ENCODE results near the gene PEX12. TPM values are rescaled to one million over a fixed set of nuclear protein-coding genes. Genes with fewer than 3 reads are reported as not detected.

PEX12 gene
- 1 to 10 TPM; 5.1 to 10.0 (median 8.2) TPM for total RNA-seq

GRCh38 chr17:35578197-35578928 is at the start of gene PEX12:
Gene PEX12, minus strand, starts transcription at chr17:35578571. Its CDS starts 550 bp downstream, at chr17:35578021.
- peak; percentile 73 to 82 for DNase-seq (ENCODE audit: low spot score in 2 of 2)
- H3K36me3 ChIP-seq: no peaks in the 10 kb centered on the region
- H3K27me3 ChIP-seq: no peaks in the 10 kb centered on the region
- peak within 1 kb of the TSS; percentile 83 to 92 for H3K27ac ChIP-seq
- TF ChIP-seq POLR2AphosphoS5 (IDR thresholded peaks at IDR 0.05): peak; percentile 75 to 85 (median 75)
- TF ChIP-seq CTCF (IDR thresholded peaks at IDR 0.05): no peak
- peak; percentile 72 for TF ChIP-seq POLR2A (IDR thresholded peaks at IDR 0.05)
- H3K9me3 ChIP-seq: no peaks in the 10 kb centered on the region
- peak within 1 kb of the TSS; percentile 74 to 81 (median 80) for H3K4me3 ChIP-seq
- intact Hi-C loops (cut with DNase I; ENCODE audit: low total_unique reads): no loop called here
- peaks cover 0 to 6% of the 10 kb centered on the region in 2 donors for H3K4me1 ChIP-seq

- DNase-seq (ENCODE audit: low spot score in 2 of 2): no peak
- Histone ChIP-seq H3K4me1 (no peaks in the 10 kb centered on the region), H3K27me3 (no peaks in the 10 kb centered on the region), H3K27ac (no peak overlapping the region), H3K4me3 (no peak overlapping the region), H3K9me3 (no peaks in the 10 kb centered on the region), H3K36me3 (no peaks in the 10 kb centered on the region)
- intact Hi-C loops (cut with DNase I; ENCODE audit: low total_unique reads): no loop called here
- TF ChIP-seq POLR2A (IDR thresholded peaks at IDR 0.05) (no peak), POLR2AphosphoS5 (IDR thresholded peaks at IDR 0.05) (no peak), CTCF (IDR thresholded peaks at IDR 0.05) (no peak)
Measured at GRCh38 chr17:35627417-35627816, 49.0 kb upstream of the PEX12 start.

GRCh38 chr17:35621768-35622167 is 43.4 kb upstream of the PEX12 start:
- intact Hi-C loops (cut with DNase I; ENCODE audit: low total_unique reads): no loop called here
- no peak overlapping the region for H3K4me3 ChIP-seq
- H3K36me3 ChIP-seq: no peaks in the 10 kb centered on the region
- DNase-seq (ENCODE audit: low spot score in 2 of 2): no peak
- no peaks in the 10 kb centered on the region for H3K4me1 ChIP-seq
- H3K27me3 ChIP-seq: no peaks in the 10 kb centered on the region
- no peak overlapping the region for H3K27ac ChIP-seq
- TF ChIP-seq CTCF (IDR thresholded peaks at IDR 0.05): no peak
- TF ChIP-seq POLR2A (IDR thresholded peaks at IDR 0.05): no peak
- TF ChIP-seq POLR2AphosphoS5 (IDR thresholded peaks at IDR 0.05): no peak
- no peaks in the 10 kb centered on the region for H3K9me3 ChIP-seq

- no peak for DNase-seq (ENCODE audit: low spot score in 2 of 2)
- no peaks in the 10 kb centered on the region for H3K9me3 ChIP-seq
- no peaks in the 10 kb centered on the region for H3K36me3 ChIP-seq
- TF ChIP-seq POLR2A (IDR thresholded peaks at IDR 0.05) (no peak), POLR2AphosphoS5 (IDR thresholded peaks at IDR 0.05) (no peak), CTCF (IDR thresholded peaks at IDR 0.05) (no peak)
- H3K27ac ChIP-seq: no peak overlapping the region
- no peaks in the 10 kb centered on the region for H3K4me1 ChIP-seq
- H3K4me3 ChIP-seq: no peak overlapping the region
- intact Hi-C loops (cut with DNase I; ENCODE audit: low total_unique reads): loop anchor here (5.0 kb wide), 1 partner anchor 39 kb away; no protein-coding TSS in a partner anchor
- H3K27me3 ChIP-seq: no peaks in the 10 kb centered on the region
Measured at GRCh38 chr17:35618628-35619027, 40.3 kb upstream of the PEX12 start.

- no peaks in the 10 kb centered on the region for H3K9me3 ChIP-seq
- DNase-seq (ENCODE audit: low spot score in 2 of 2): no peak
- TF ChIP-seq POLR2AphosphoS5 (IDR thresholded peaks at IDR 0.05) (no peak), CTCF (IDR thresholded peaks at IDR 0.05) (no peak), POLR2A (IDR thresholded peaks at IDR 0.05) (no peak)
- H3K4me3 ChIP-seq: no peak overlapping the region
- H3K27me3 ChIP-seq: no peaks in the 10 kb centered on the region
- no peak overlapping the region for H3K27ac ChIP-seq
- intact Hi-C loops (cut with DNase I; ENCODE audit: low total_unique reads): loop anchor here (5.0 kb wide), 1 partner anchor 40 kb away; no protein-coding TSS in a partner anchor
- no peaks in the 10 kb centered on the region for H3K36me3 ChIP-seq
- no peaks in the 10 kb centered on the region for H3K4me1 ChIP-seq
Measured at GRCh38 chr17:35617505-35617904, 39.1 kb upstream of the PEX12 start.
